HUES48 (cell line): Measurements from ENCODE around the gene MIER2.
"Not testable (repeated sequence)": the region's sequence is repeated elsewhere in the genome, so short reads cannot be mapped to it uniquely, and the experiment has no call there.

Experiments used
- H3K27ac ChIP-seq: one replicate; pipeline ENCODE4 v1.7.0; 2013; ENCODE audit warnings: low read depth, low read length, inconsistent platforms
- H3K27me3 ChIP-seq: 2 replicates; pipeline ENCODE4 v1.6.1; 2013; ENCODE audit warnings: mild to moderate bottlenecking, low read length; ENCODE audit not compliant: control insufficient read depth, insufficient read depth
- H3K36me3 ChIP-seq: 2 replicates; pipeline ENCODE4 v1.6.1; 2013; ENCODE audit warnings: low read length; ENCODE audit not compliant: control insufficient read depth, insufficient read depth
- H3K4me1 ChIP-seq: 2 replicates; pipeline ENCODE4 v1.6.1; 2013; ENCODE audit warnings: mild to moderate bottlenecking, low read length; ENCODE audit not compliant: control insufficient read depth, insufficient read depth
- H3K4me3 ChIP-seq: 2 replicates; pipeline ENCODE4 v1.5.1; 2013; ENCODE audit warnings: mild to moderate bottlenecking, low read depth, low read length
- H3K9ac ChIP-seq: 2 replicates; pipeline ENCODE4 v1.6.1; 2013; ENCODE audit warnings: mild to moderate bottlenecking, low read depth, low read length, moderate library complexity
- H3K9me3 ChIP-seq: 2 replicates; pipeline ENCODE4 v1.6.1; 2013; ENCODE audit warnings: low read length; ENCODE audit not compliant: control insufficient read depth, insufficient read depth

Gene MIER2

GRCh38 chr19:256804-257203, 87.8 kb downstream of the MIER2 start:
- H3K4me3 ChIP-seq, H3K27ac ChIP-seq, H3K9ac ChIP-seq, H3K36me3 ChIP-seq, H3K27me3 ChIP-seq, H3K4me1 ChIP-seq: not testable (repeated sequence)
- H3K9me3 ChIP-seq = peaks cover 17% of the 10 kb centered on the region
